GM12878 (cell line): ENCODE measurements around the gene GCDH. TPM values are rescaled to one million over a fixed set of nuclear protein-coding genes. Genes with fewer than 3 reads are reported as not detected.

Experiments
- BCL11A ChIP-seq: IDR thresholded peaks from 2 replicates; pipeline ENCODE4 v1.6.1; 2011; ENCODE audit warnings: low read depth, low read length
- E4F1 ChIP-seq: fragments of 450-650 bp; IDR thresholded peaks from 2 replicates; pipeline ENCODE4 v1.6.1; 2018; ENCODE audit warnings: borderline replicate concordance, mild to moderate bottlenecking; ENCODE audit not compliant: partially characterized antibody
- LARP7 ChIP-seq: fragments of 450-650 bp; IDR thresholded peaks from 2 replicates; pipeline ENCODE4 v1.6.1; 2017; ENCODE audit warnings: mild to moderate bottlenecking
- MTA2 ChIP-seq: fragments of 450-650 bp; IDR thresholded peaks from 2 replicates; pipeline ENCODE4 v1.6.1; 2016; ENCODE audit warnings: low read depth, mild to moderate bottlenecking, moderate library complexity
- NFYA ChIP-seq: IDR thresholded peaks from 2 replicates; pipeline ENCODE4 v1.6.1; 2011; ENCODE audit warnings: low read depth, mild to moderate bottlenecking, low read length, improper control_type of control experiment, borderline replicate concordance
- PAX5 ChIP-seq: IDR thresholded peaks from 2 replicates; pipeline ENCODE4 v1.6.1; 2011; ENCODE audit warnings: low read depth, low read length, borderline replicate concordance
- PBX3 ChIP-seq: IDR thresholded peaks from 2 replicates; pipeline ENCODE4 v1.6.1; 2011; ENCODE audit warnings: mild to moderate bottlenecking, low read depth, low read length, moderate library complexity; ENCODE audit not compliant: insufficient replicate concordance
- TARDBP ChIP-seq: IDR thresholded peaks from 2 replicates; pipeline ENCODE4 v1.6.1; 2016; ENCODE audit warnings: borderline replicate concordance
- ZBTB11 ChIP-seq: fragments of 450-650 bp; formaldehyde crosslinking; IDR thresholded peaks from 2 replicates; pipeline ENCODE4 v1.5.0; 2022; ENCODE audit warnings: mild to moderate bottlenecking, missing genetic modification characterization
- ZBTB40 ChIP-seq: fragments of 450-650 bp; IDR thresholded peaks from 2 replicates; pipeline ENCODE4 v1.6.1; 2016; ENCODE audit warnings: mild to moderate bottlenecking, moderate library complexity, borderline replicate concordance
- ZNF207 ChIP-seq: fragments of 450-650 bp; IDR thresholded peaks from 2 replicates; pipeline ENCODE4 v1.6.1; 2014; ENCODE audit warnings: antibody characterized with exemption, mild to moderate bottlenecking, borderline replicate concordance
- ZNF592 ChIP-seq: fragments of 450-650 bp; IDR thresholded peaks from 2 replicates; pipeline ENCODE4 v1.6.1; 2017; ENCODE audit warnings: mild to moderate bottlenecking, moderate library complexity
- polyA plus RNA-seq, 11 experiments: library from polyadenylated mRNA; depleted of rRNA in 4 of 11; unstranded in 6 of 11; stranded (reverse) in 5 of 11; fragments of >200 nt; fragmentation: Nextera tagmentation in 4 of 11; fragmentation: Illumina TruSeq in 1 of 11; extraction: Ambion mirVana in 4 of 11; extraction: Trizol in 1 of 11; gene quantifications; 1 replicate in 1 of 11; 2 replicates in 10 of 11; pipeline versions ENCODE4 v1.2.1 to v1.2.3, GENCODE V29; 2011 to 2016; ENCODE audit warnings: inconsistent platforms in 2 of 11, missing spikeins in 2 of 11, low read depth in 1 of 11
- total RNA-seq, 4 experiments: library from RNA; depleted of rRNA in 3 of 4; stranded (reverse); fragments of >200 nt in 3 of 4; fragmentation: Illumina TruSeq in 1 of 4; extraction: Trizol in 1 of 4; gene quantifications; 2 replicates each; pipeline versions ENCODE4 v1.2.1 to v1.2.3, GENCODE V29; 2013 to 2021

The GCDH gene
- total and polyA plus RNA-seq, 10 of the 15 experiments (the other 5 are each of a cell fraction or from before 2014, with no cell fraction given) = 4.2 to 69.4 (median 39.7) TPM

- TF ChIP-seq E4F1 (no peak), PAX5 (no peak; the same call in 1 of the 2 replicates), ZNF207 (no peak; the same call in 1 of the 2 replicates), PBX3 (peak; percentile 91), BCL11A (no peak), ZBTB11 (CRISPR knock-in tag) (no peak), LARP7 (peak; percentile 97), ZBTB40 (peak; percentile 18; the same call in 1 of the 2 replicates), MTA2 (peak; percentile 60; the same call in 1 of the 2 replicates), TARDBP (no peak), ZNF592 (no peak), NFYA (peak; percentile 17; the same call in 1 of the 2 replicates)
These were observed 47.2 kb downstream of the GCDH start, which contains the start of gene CALR (continued) for GRCh38 chr19:12937927-12938778.
